Esophagus muscularis mucosa (tissue), 4 donors: ENCODE measurements around the gene CPEB1.

Experiments used
- CTCF ChIP-seq, 3 experiments: fragments of 200-600 bp in 2 of 3; fragments of 450-650 bp in 1 of 3; sonication (generic) in 2 of 3; IDR thresholded peaks; one replicate each; pipeline ENCODE4 v1.5.1; 2017 to 2019; ENCODE audit warnings: antibody characterized with exemption in 3 of 3, mild to moderate bottlenecking in 2 of 3, moderate library complexity in 1 of 3
- EP300 ChIP-seq: sonication (generic); formaldehyde crosslinking; IDR thresholded peaks from one replicate; pipeline ENCODE4 v1.6.1; 2017; ENCODE audit warnings: antibody characterized with exemption
- POLR2A ChIP-seq: fragments of 450-650 bp; IDR thresholded peaks from one replicate; pipeline ENCODE4 v1.6.1; 2017; ENCODE audit warnings: antibody characterized with exemption, moderate library complexity, mild to moderate bottlenecking, low read depth
- POLR2AphosphoS5 ChIP-seq, 2 donors: sonication (generic); formaldehyde crosslinking; IDR thresholded peaks; one replicate each; pipeline ENCODE4 v1.6.1; 2017; ENCODE audit warnings: antibody characterized with exemption in 2 of 2

- TF ChIP-seq CTCF (IDR thresholded peaks at IDR 0.05) (no peak), EP300 (no peak), POLR2A (no peak), POLR2AphosphoS5 (IDR thresholded peaks at IDR 0.05) (no peak)
Observed at GRCh38 chr15:82568986-82569385, 78.2 kb downstream of the CPEB1 start.
